SK-N-SH (cell line): ENCODE data around the gene CIAO2B. TPM values are rescaled to one million over a fixed set of nuclear protein-coding genes. Genes with fewer than 3 reads are reported as not detected.

Source experiments
- CTCF ChIA-PET: fragments of 300-600, 350-600 bp; formaldehyde crosslinking; extraction: SDS; loops from one replicate; lab custom pipeline; 2021; lab: Yijun Ruan, JAX
- POLR2A ChIA-PET: fragments of 350-600 bp; sonication (Branson Sonifier 250); formaldehyde crosslinking; extraction: SDS; loops from one replicate; lab custom pipeline; 2020; ENCODE audit warnings: antibody characterized with exemption, inconsistent platforms; lab: Yijun Ruan, JAX
- DNase-seq: peaks from one replicate; pipeline ENCODE4 v3.0.0; 2012
- H2AFZ ChIP-seq: fragments of 200-600 bp; sonication (generic); 2 replicates; pipeline ENCODE4 v1.8.1; 2016; ENCODE audit warnings: antibody characterized with exemption, mild to moderate bottlenecking, low read depth
- H3F3A ChIP-seq: fragments of 200-600 bp; sonication (generic); replicated peaks from 2 replicates; pipeline ENCODE3; 2016; ENCODE audit warnings: antibody characterized with exemption, mild to moderate bottlenecking; ENCODE audit not compliant: insufficient read depth
- H3K27ac ChIP-seq, 2 experiments: fragments of 200-500 bp in 1 of 2; fragments of 200-600 bp in 1 of 2; sonication (Bioruptor generic) in 1 of 2; sonication (generic), shearing (Covaris generic) in 1 of 2; 2 replicates each; pipeline versions ENCODE4 v1.5.1 to v1.6.1; 2014 to 2016; ENCODE audit warnings: low read depth in 2 of 2, inconsistent platforms in 1 of 2, low read length in 1 of 2, mild to moderate bottlenecking in 1 of 2, mixed read lengths in 1 of 2
- H3K27me3 ChIP-seq: fragments of 200-600 bp; sonication (generic), shearing (Covaris generic); 2 replicates; pipeline ENCODE4 v1.6.1; 2016; ENCODE audit warnings: mixed run types; ENCODE audit not compliant: insufficient read depth
- H3K36me3 ChIP-seq, 2 experiments: fragments of 200-500 bp in 1 of 2; fragments of 200-600 bp in 1 of 2; sonication (Bioruptor generic) in 1 of 2; sonication (generic) in 1 of 2; replicated peaks in 1 of 2; 2 replicates each; pipeline versions ENCODE3 to v1.5.1; 2014 to 2016; ENCODE audit warnings: low read length in 1 of 2, mild to moderate bottlenecking in 1 of 2; ENCODE audit not compliant: insufficient read depth in 2 of 2, control insufficient read depth in 1 of 2
- H3K4me1 ChIP-seq, 2 experiments: fragments of 200-500 bp in 1 of 2; fragments of 200-600 bp in 1 of 2; sonication (Bioruptor generic) in 1 of 2; sonication (generic), shearing (Covaris generic) in 1 of 2; 2 replicates each; pipeline versions ENCODE4 v1.5.1 to v1.6.1; 2014 to 2016; ENCODE audit warnings: low read depth in 1 of 2, low read length in 1 of 2, mixed run types in 1 of 2; ENCODE audit not compliant: insufficient read depth in 2 of 2, control insufficient read depth in 1 of 2
- H3K4me2 ChIP-seq: fragments of 200-600 bp; sonication (generic), shearing (Covaris generic); 2 replicates; pipeline ENCODE4 v1.6.1; 2017; ENCODE audit warnings: mixed run types
- H3K4me3 ChIP-seq, 2 experiments: fragments of 200-500 bp in 1 of 2; fragments of 200-600 bp in 1 of 2; sonication (Bioruptor generic) in 1 of 2; sonication (generic), shearing (Covaris generic) in 1 of 2; 2 replicates each; pipeline versions ENCODE4 v1.5.1 to v1.8.1; 2014 to 2016; ENCODE audit warnings: low read depth in 2 of 2, inconsistent platforms in 1 of 2, low read length in 1 of 2, mild to moderate bottlenecking in 1 of 2, mixed read lengths in 1 of 2, moderate library complexity in 1 of 2
- H3K79me2 ChIP-seq: fragments of 200-600 bp; sonication (generic); 2 replicates; pipeline ENCODE4 v1.8.1; 2017; ENCODE audit warnings: mild to moderate bottlenecking; ENCODE audit not compliant: insufficient read depth
- H3K9ac ChIP-seq: fragments of 200-600 bp; sonication (generic); 2 replicates; pipeline ENCODE4 v1.6.1; 2017; ENCODE audit warnings: mixed run types
- H3K9me2 ChIP-seq: fragments of 200-600 bp; sonication (generic); 2 replicates; pipeline ENCODE4 v1.6.1; 2017; ENCODE audit warnings: mixed run types
- H3K9me3 ChIP-seq: fragments of 200-600 bp; sonication (generic); 2 replicates; pipeline ENCODE4 v1.6.1; 2017; ENCODE audit warnings: mixed run types, mild to moderate bottlenecking, moderate library complexity
- H4K20me1 ChIP-seq: fragments of 200-600 bp; sonication (generic); 2 replicates; pipeline ENCODE4 v1.6.1; 2017; ENCODE audit warnings: mild to moderate bottlenecking, mixed run types; ENCODE audit not compliant: insufficient read depth
- CHD2 ChIP-seq: fragments of 150-350 bp; IDR thresholded peaks from 2 replicates; pipeline ENCODE4 v1.6.1; 2018; ENCODE audit warnings: low read length; ENCODE audit not compliant: partially characterized antibody
- ELF1 ChIP-seq: IDR thresholded peaks from 2 replicates; pipeline ENCODE4 v1.4.0; 2012
- FOXM1 ChIP-seq: IDR thresholded peaks from 2 replicates; pipeline ENCODE4 v1.4.0; 2012; ENCODE audit warnings: low read depth, mild to moderate bottlenecking
- GABPA ChIP-seq: IDR thresholded peaks from 2 replicates; pipeline ENCODE4 v1.4.0; 2012; ENCODE audit warnings: low read depth, mild to moderate bottlenecking
- GATA2 ChIP-seq: sonication (generic); formaldehyde crosslinking; IDR thresholded peaks from 2 replicates; pipeline ENCODE4 v1.5.0; 2020; ENCODE audit warnings: mild to moderate bottlenecking, missing genetic modification reagents
- IRF3 ChIP-seq: fragments of 150-350 bp; IDR thresholded peaks from 2 replicates; pipeline ENCODE4 v1.6.1; 2016; ENCODE audit warnings: mild to moderate bottlenecking, low read depth, low read length
- JUND ChIP-seq: IDR thresholded peaks from 2 replicates; pipeline ENCODE4 v1.4.0; 2012
- MAX ChIP-seq: IDR thresholded peaks from 2 replicates; pipeline ENCODE4 v1.4.0; 2012; ENCODE audit warnings: low read depth
- MEF2A ChIP-seq: IDR thresholded peaks from 2 replicates; pipeline ENCODE4 v1.4.0; 2012; ENCODE audit warnings: low read depth, borderline replicate concordance
- MXI1 ChIP-seq: IDR thresholded peaks from 2 replicates; pipeline ENCODE4 v1.6.1; 2012; ENCODE audit warnings: mild to moderate bottlenecking, low read depth, low read length, improper control_type of control experiment
- POLR2AphosphoS5 ChIP-seq: IDR thresholded peaks from 2 replicates; pipeline ENCODE4 v1.6.1; 2012; ENCODE audit warnings: low read depth, low read length
- RAD21 ChIP-seq: IDR thresholded peaks from 2 replicates; pipeline ENCODE4 v1.6.1; 2012; ENCODE audit warnings: mild to moderate bottlenecking, low read length
- RCOR1 ChIP-seq: fragments of 150-350 bp; IDR thresholded peaks from 2 replicates; pipeline ENCODE4 v1.6.1; 2017; ENCODE audit warnings: antibody characterized with exemption, low read length
- REST ChIP-seq: IDR thresholded peaks from 2 replicates; pipeline ENCODE4 v1.6.1; 2012; ENCODE audit warnings: mild to moderate bottlenecking, low read depth, low read length, moderate library complexity
- RFX5 ChIP-seq: IDR thresholded peaks from 2 replicates; pipeline ENCODE4 v1.6.1; 2012; ENCODE audit warnings: mild to moderate bottlenecking, improper control_type of control experiment, low read length
- RXRA ChIP-seq: IDR thresholded peaks from 2 replicates; pipeline ENCODE4 v1.4.0; 2012; ENCODE audit warnings: low read depth, mild to moderate bottlenecking, borderline replicate concordance
- SIN3A ChIP-seq: IDR thresholded peaks from 2 replicates; pipeline ENCODE4 v1.6.1; 2012; ENCODE audit warnings: low read depth, mild to moderate bottlenecking, low read length, moderate library complexity, borderline replicate concordance
- SMC3 ChIP-seq: IDR thresholded peaks from 2 replicates; pipeline ENCODE4 v1.6.1; 2012; ENCODE audit warnings: low read depth, low read length, improper control_type of control experiment
- TAF1 ChIP-seq: IDR thresholded peaks from 2 replicates; pipeline ENCODE4 v1.6.1; 2012; ENCODE audit warnings: low read depth, mild to moderate bottlenecking, low read length, moderate library complexity, borderline replicate concordance
- TCF12 ChIP-seq: IDR thresholded peaks from 2 replicates; pipeline ENCODE4 v1.4.0; 2012
- TEAD4 ChIP-seq: IDR thresholded peaks from 2 replicates; pipeline ENCODE4 v1.4.0; 2012; ENCODE audit warnings: mild to moderate bottlenecking, borderline replicate concordance; ENCODE audit not compliant: insufficient read depth
- USF1 ChIP-seq: IDR thresholded peaks from 2 replicates; pipeline ENCODE4 v1.4.0; 2012; ENCODE audit warnings: low read depth, borderline replicate concordance
- YY1 ChIP-seq: IDR thresholded peaks from 2 replicates; pipeline ENCODE4 v1.4.0; 2012; ENCODE audit warnings: low read depth, mild to moderate bottlenecking
- ZBTB33 ChIP-seq: IDR thresholded peaks from 2 replicates; pipeline ENCODE4 v1.4.0; 2012; ENCODE audit warnings: low read depth, borderline replicate concordance
- WGBS: methylation state at CpG from one replicate; pipeline ENCODE4 v1.1.6; 2017; ENCODE audit warnings: low lambda C conversion rate; 5-methylcytosine and 5-hydroxymethylcytosine counted together
- polyA plus RNA-seq, 3 experiments: library from polyadenylated mRNA; depleted of rRNA; stranded (reverse); fragments of >200 nt; gene quantifications; 2 replicates each; pipeline ENCODE4 v1.2.3, GENCODE V29; 2012

Gene CIAO2B
- 577 and 665 TPM in 2 replicates for polyA plus RNA-seq (2012; rRNA removed)
- 393 and 468 TPM in 2 replicates for polyA plus RNA-seq (2012; cell fraction: cytosol; rRNA removed)
- polyA plus RNA-seq (2012; cell fraction: nucleus; rRNA removed), result 306 and 310 TPM in 2 replicates

- H3F3A ChIP-seq, result peaks cover 10% of the 10 kb centered on the region
- ChIA-PET POLR2A (interaction anchor here (0.6 to 0.7 kb wide), 2 partner anchors 9 to 137 kb away, joined by 3 to 4 read pairs; no protein-coding TSS in a partner anchor), CTCF (interaction anchor here (0.6 to 4.2 kb wide), 7 partner anchors 10 to 221 kb away, joined by 3 to 35 read pairs (median 5); partner anchors contain the start of gene NAE1)
- peak; percentile 95 for DNase-seq
- no peaks in the 10 kb centered on the region for H3K27me3 ChIP-seq
- H4K20me1 ChIP-seq, result peaks cover 24% of the 10 kb centered on the region
- no peaks in the 10 kb centered on the region for H3K9me2 ChIP-seq
- WGBS, result under 1% methylated on average over 32 of the region's 76 CpGs
- H3K4me2 ChIP-seq, result peak within 1 kb of the TSS; percentile 96
- peaks cover 7 to 24% of the 10 kb centered on the region in 2 experiments; a peak in 2 of 4 replicates for H3K4me1 ChIP-seq
- peaks cover 65% of the 10 kb centered on the region for H3K79me2 ChIP-seq
- no peaks in the 10 kb centered on the region for H3K9me3 ChIP-seq
- peak within 1 kb of the TSS; percentile 85 to 88 for H3K4me3 ChIP-seq
- H3K9ac ChIP-seq, result peak within 1 kb of the TSS; percentile 97
- peak within 1 kb of the TSS; percentile 68 for H2AFZ ChIP-seq
- H3K36me3 ChIP-seq, result peaks cover 12 to 20% of the 10 kb centered on the region in 2 experiments
- H3K27ac ChIP-seq, result peak within 1 kb of the TSS; percentile 82 to 85
- TF ChIP-seq YY1 (peak; percentile 23; the same call in 1 of the 2 replicates), MXI1 (peak; percentile 85), GATA2 (no peak), CHD2 (peak; percentile 89), SMC3 (no peak), SIN3A (peak; percentile 68; the same call in 1 of the 2 replicates), USF1 (no peak), MAX (peak; percentile 89), GABPA (peak; percentile 92), REST (peak; percentile 67; the same call in 1 of the 2 replicates), IRF3 (no peak), ELF1 (peak; percentile 94), TEAD4 (no peak), FOXM1 (no peak), POLR2AphosphoS5 (peak; percentile 85), MEF2A (no peak), RFX5 (no peak), RAD21 (no peak), TCF12 (no peak; the same call in 1 of the 2 replicates), TAF1 (peak; percentile 81), RCOR1 (no peak), JUND (no peak), ZBTB33 (peak; percentile 80), RXRA (no peak)
Observed at GRCh38 chr16:66934138-66934838, at the start of gene CIAO2B. Gene CIAO2B (minus strand): TSS chr16:66934402. CDS start chr16:66934364, 38 bp downstream.
